ENCODE results near the gene YY2. TPM values are rescaled to one million over a fixed set of nuclear protein-coding genes. Genes with fewer than 3 reads are reported as not detected.

The YY2 gene
- total and polyA plus RNA-seq, 2 of the 4 experiments (the other 2 are of a cell fraction) = 0.72 to 2.5 TPM

DNA sequence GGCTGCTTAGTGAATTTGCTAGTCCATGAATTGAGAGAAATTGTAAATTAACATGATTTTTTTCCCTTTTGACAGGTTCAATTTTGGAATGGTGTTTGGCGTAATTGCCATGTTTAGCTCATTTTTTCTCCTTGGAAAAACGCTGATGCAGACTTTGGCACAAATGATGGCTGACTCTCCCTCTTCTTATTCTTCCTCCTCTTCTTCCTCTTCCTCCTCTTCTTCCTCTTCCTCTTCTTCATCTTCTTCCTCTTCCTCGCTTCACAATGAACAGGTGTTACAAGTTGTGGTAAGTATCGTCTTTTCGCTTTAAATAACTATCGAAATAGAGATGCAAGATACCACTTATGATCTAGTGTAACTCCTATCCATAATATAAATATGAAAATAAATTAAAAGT, 10.7 kb upstream of the YY2 start:
- no peak for ATAC-seq (ENCODE audit: low read depth)
- BruUV-seq (replicated peaks) = no TSS peak
- 60% methylated on average over 1 of the region's 6 CpGs; no CpG with 5 or more reads in 1 of the 2 experiments for WGBS, 2 experiments (ENCODE audit: extremely low coverage in 2 of 2, insufficient read length in 1 of 2)

More for the DNA sequence above, 10.7 kb upstream of the YY2 start:
- no peaks in the 10 kb centered on the region; the same call in 1 of the 2 replicates for H3K4me1 ChIP-seq (ENCODE audit: control insufficient read depth, insufficient read depth, low read length)
- H3K36me3 ChIP-seq (ENCODE audit: control insufficient read depth, insufficient read depth, low read length) = no peaks in the 10 kb centered on the region; the same call in 1 of the 2 replicates
- no peaks in the 10 kb centered on the region for H3K9me3 ChIP-seq (ENCODE audit: control insufficient read depth, insufficient read depth, low read length)
- H3K27me3 ChIP-seq (ENCODE audit: control insufficient read depth, insufficient read depth, low read length) = no peaks in the 10 kb centered on the region
- no peak overlapping the region for H4K91ac ChIP-seq (ENCODE audit: insufficient read depth, low read depth, low read length)
- H3K23ac ChIP-seq (ENCODE audit: low read depth, low read length) = no peak overlapping the region
- H3K9ac ChIP-seq (ENCODE audit: low read depth, low read length) = no peak overlapping the region
- CTCF ChIA-PET = no interaction called here
- intact Hi-C loops (cut with micrococcal nuclease) = no loop called here
- in situ Hi-C loops (cut with MboI; ENCODE audit: low sequenced_read_pairs) = no loop called here
- H3K56ac ChIP-seq (ENCODE audit: extremely low read depth, insufficient read depth, low read length) = no peak overlapping the region
- H2BK5ac ChIP-seq (ENCODE audit: low read depth, low read length, poor library complexity, severe bottlenecking) = no peak overlapping the region
- H3K4ac ChIP-seq (ENCODE audit: low read depth, low read length) = no peak overlapping the region
- DNase-seq = no peak
- 0 out of 2 replicates have a peak, but pooled peaks cover 3% of the 10 kb centered on the region for H3K9me1 ChIP-seq (ENCODE audit: insufficient read depth, low read length)
- peaks cover 9 to 13% of the 10 kb centered on the region in 2 experiments; a peak in 3 of 4 replicates for H3K79me1 ChIP-seq (ENCODE audit: low read depth in 1 of 2, low read length in 2 of 2)
- no peak overlapping the region for H3K18ac ChIP-seq (ENCODE audit: low read depth, low read length)
- no peak overlapping the region for H3K4me3 ChIP-seq (ENCODE audit: insufficient read depth, low read depth, low read length)
- H2AFZ ChIP-seq (replicated peaks; ENCODE audit: low read length, poor library complexity) = no peak overlapping the region
- no peak overlapping the region for H3K14ac ChIP-seq (replicated peaks; ENCODE audit: low read depth, low read length)
- no peak overlapping the region for H4K5ac ChIP-seq (ENCODE audit: low read depth, low read length)
- H2BK15ac ChIP-seq (ENCODE audit: low read depth, low read length) = no peak overlapping the region
- no peak overlapping the region for H2AK5ac ChIP-seq (ENCODE audit: low read depth, low read length)
- H2AK9ac ChIP-seq (replicated peaks; ENCODE audit: low read depth, low read length, poor library complexity) = no peak overlapping the region
- dilution Hi-C loops (cut with HindIII; ENCODE audit: low sequenced_read_pairs, unreplicated experiment) = no loop called here
- POLR2A ChIA-PET (ENCODE audit: unreplicated experiment) = interaction anchor here (0.8 kb wide), 1 partner anchor 291 kb away, joined by 4 read pairs; no protein-coding TSS in a partner anchor
- H2BK120ac ChIP-seq (ENCODE audit: low read depth, low read length) = no peak overlapping the region
- no peak overlapping the region for H4K8ac ChIP-seq (ENCODE audit: low read depth in 2 of 2, low read length in 2 of 2)
- H3K4me2 ChIP-seq (ENCODE audit: low read depth, low read length) = no peak overlapping the region
- H4K20me1 ChIP-seq (ENCODE audit: insufficient read depth, low read length) = no peaks in the 10 kb centered on the region
- no peak overlapping the region for H3K27ac ChIP-seq (ENCODE audit: insufficient read depth, low read length)
- TF ChIP-seq BHLHE40 (IDR thresholded peaks at IDR 0.05; ENCODE audit: low read depth, low read length) = no peak
- no peak for TF ChIP-seq NFE2L2 (IDR thresholded peaks at IDR 0.05; ENCODE audit: low read depth, low read length)
- no peak for TF ChIP-seq RFX5 (IDR thresholded peaks at IDR 0.05; ENCODE audit: low read depth, low read length)
- no peak for TF ChIP-seq RCOR1 (IDR thresholded peaks at IDR 0.05; ENCODE audit: insufficient replicate concordance, low read length)
- no peak for TF ChIP-seq RAD21 (IDR thresholded peaks at IDR 0.05; ENCODE audit: low read length)
- no peak for TF ChIP-seq USF2 (IDR thresholded peaks at IDR 0.05; ENCODE audit: low read depth, low read length)
- TF ChIP-seq MAFK (IDR thresholded peaks at IDR 0.05; ENCODE audit: low read depth, low read length) = no peak
- no peak for TF ChIP-seq MAZ (IDR thresholded peaks at IDR 0.05; ENCODE audit: borderline replicate concordance, low read depth, low read length)
- no peak for TF ChIP-seq CTCF (conservative IDR thresholded peaks at IDR 0.05; ENCODE audit: low read depth, low read length)
- no peak for TF ChIP-seq MXI1 (IDR thresholded peaks at IDR 0.05; ENCODE audit: borderline replicate concordance, low read depth, low read length)
- no peak for TF ChIP-seq SMC3 (IDR thresholded peaks at IDR 0.05; ENCODE audit: low read depth, low read length)
- TF ChIP-seq, protein P1, sequence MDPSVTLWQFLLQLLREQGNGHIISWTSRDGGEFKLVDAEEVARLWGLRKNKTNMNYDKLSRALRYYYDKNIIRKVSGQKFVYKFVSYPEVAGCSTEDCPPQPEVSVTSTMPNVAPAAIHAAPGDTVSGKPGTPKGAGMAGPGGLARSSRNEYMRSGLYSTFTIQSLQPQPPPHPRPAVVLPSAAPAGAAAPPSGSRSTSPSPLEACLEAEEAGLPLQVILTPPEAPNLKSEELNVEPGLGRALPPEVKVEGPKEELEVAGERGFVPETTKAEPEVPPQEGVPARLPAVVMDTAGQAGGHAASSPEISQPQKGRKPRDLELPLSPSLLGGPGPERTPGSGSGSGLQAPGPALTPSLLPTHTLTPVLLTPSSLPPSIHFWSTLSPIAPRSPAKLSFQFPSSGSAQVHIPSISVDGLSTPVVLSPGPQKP (IDR thresholded peaks at IDR 0.05; ENCODE audit: borderline replicate concordance, low read depth, low read length) = no peak
- TF ChIP-seq CEBPB (IDR thresholded peaks at IDR 0.05; ENCODE audit: low read depth, low read length) = no peak
- TF ChIP-seq POLR2A (IDR thresholded peaks at IDR 0.05; ENCODE audit: low read depth, low read length) = no peak
- no peak for TF ChIP-seq CHD1 (IDR thresholded peaks at IDR 0.05; ENCODE audit: low read depth, low read length)
- no peak for TF ChIP-seq FOS (IDR thresholded peaks at IDR 0.05; ENCODE audit: low read depth, low read length)
- H2BK20ac ChIP-seq (ENCODE audit: low read depth, low read length) = no peak overlapping the region
